ENCODE results near the gene GTF2H4.

DNA sequence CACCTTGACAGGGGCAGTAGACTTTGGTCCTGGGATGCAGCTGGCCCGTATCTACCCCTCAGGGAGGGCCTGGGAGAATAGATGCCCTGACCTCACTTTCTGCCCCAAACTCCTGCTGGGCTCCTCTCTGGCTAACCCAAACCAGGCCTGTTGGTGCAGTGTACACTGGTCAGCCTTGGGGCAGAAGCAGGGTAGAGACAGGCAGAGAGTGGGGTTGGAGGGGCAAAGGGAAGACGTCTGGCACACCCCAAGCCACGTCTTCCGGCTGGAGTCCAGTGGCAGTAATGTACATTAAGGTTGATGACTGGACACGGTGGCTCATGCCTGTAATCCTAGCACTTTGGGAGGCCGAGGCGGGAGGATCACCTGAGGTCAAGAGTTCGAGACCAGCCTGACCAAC lies 14.3 kb upstream of the GTF2H4 start:
- TF ChIP-seq YY1 (IDR thresholded peaks at IDR 0.05; ENCODE audit: insufficient read depth, insufficient read length) (no peak), ZNF274 (IDR thresholded peaks at IDR 0.05; ENCODE audit: low read depth, low read length) (no peak)
